A673 (cell line): ENCODE results near the gene SYT14. TPM values are rescaled to one million over a fixed set of nuclear protein-coding genes. Genes with fewer than 3 reads are reported as not detected.

ENCODE experiments used
- BruUV-seq: library from RNA; stranded (reverse); fragments of 400-500 nt; replicated peaks from 2 replicates; lab custom pipeline; 2021; lab: Mats Ljungman, UMichigan
- CTCF ChIA-PET: fragments of 300-600 bp; sonication (Branson Sonifier 250); formaldehyde crosslinking; loops from one replicate; lab custom pipeline; 2022; ENCODE audit warnings: antibody characterized with exemption; lab: Charles Lee
- POLR2A ChIA-PET: fragments of 300-600 bp; sonication (Branson Sonifier 250); formaldehyde crosslinking; loops from one replicate; lab custom pipeline; 2022; ENCODE audit warnings: antibody characterized with exemption; ENCODE audit not compliant: low non-redundant PET; lab: Charles Lee
- DNase-seq: peaks from one replicate; pipeline ENCODE4 v3.0.0-alpha.2; 2015; ENCODE audit warnings: low spot score
- H3K27ac ChIP-seq: fragments of 200-600 bp; sonication (generic); 2 replicates; pipeline ENCODE4 v1.5.1; 2016; ENCODE audit warnings: mixed run types, low read depth, mild to moderate bottlenecking, mixed read lengths, antibody characterized with exemption, low read length; ENCODE audit not compliant: poor library complexity, severe bottlenecking
- H3K27me3 ChIP-seq: fragments of 200-600 bp; sonication (generic); replicated peaks from 2 replicates; pipeline ENCODE4 v1.6.1; 2017; ENCODE audit warnings: mixed run types, low read depth, mild to moderate bottlenecking, mixed read lengths, antibody characterized with exemption, low read length; ENCODE audit not compliant: insufficient read depth, poor library complexity
- H3K36me3 ChIP-seq: fragments of 200-600 bp; sonication (generic); 2 replicates; pipeline ENCODE4 v1.6.1; 2016; ENCODE audit warnings: mixed run types, mild to moderate bottlenecking, mixed read lengths, antibody characterized with exemption, low read length; ENCODE audit not compliant: insufficient read depth, poor library complexity, severe bottlenecking
- H3K4me1 ChIP-seq: fragments of 200-600 bp; sonication (generic); 2 replicates; pipeline ENCODE4 v1.6.1; 2017; ENCODE audit warnings: mixed run types, mild to moderate bottlenecking, mixed read lengths, antibody characterized with exemption, low read length; ENCODE audit not compliant: insufficient read depth, poor library complexity, severe bottlenecking
- H3K4me3 ChIP-seq: fragments of 200-600 bp; sonication (generic); 2 replicates; pipeline ENCODE4 v1.5.1; 2016; ENCODE audit warnings: low read depth, mixed run types, mild to moderate bottlenecking, mixed read lengths, low read length; ENCODE audit not compliant: poor library complexity, severe bottlenecking
- H3K9me3 ChIP-seq: fragments of 200-600 bp; sonication (generic); 2 replicates; pipeline ENCODE4 v1.6.1; 2016; ENCODE audit warnings: mixed run types, low read depth, mild to moderate bottlenecking, mixed read lengths, antibody characterized with exemption, low read length; ENCODE audit not compliant: poor library complexity, severe bottlenecking
- CTCF ChIP-seq: fragments of 300-800, 200-600 bp; sonication (generic); conservative IDR thresholded peaks from 2 replicates; pipeline ENCODE4 v1.5.1; 2017; ENCODE audit warnings: low read depth, mild to moderate bottlenecking, antibody characterized with exemption, low read length, moderate library complexity, mixed read lengths
- EZH2 ChIP-seq: fragments of 200-600 bp; sonication (generic); IDR thresholded peaks from 2 replicates; pipeline ENCODE4 v1.6.1; 2017; ENCODE audit warnings: borderline replicate concordance, low read depth, mild to moderate bottlenecking, mixed read lengths, antibody characterized with exemption, low read length; ENCODE audit not compliant: poor library complexity, severe bottlenecking
- intact Hi-C: fragments of 100-400 bp; cut with micrococcal nuclease; formaldehyde crosslinking; loops from one replicate; pipeline ENCODE4 v1.10.0; 2022; ENCODE audit not compliant: unreplicated experiment
- total RNA-seq: library from RNA; stranded (reverse); gene quantifications from 2 replicates; pipeline ENCODE4 v1.2.3, GENCODE V29; 2021

The SYT14 gene
- total RNA-seq, 1 experiment from 2014 or later = 22.4 TPM

- TF ChIP-seq EZH2 (no peak), CTCF (no peak)
- no TSS peak for BruUV-seq
- Histone ChIP-seq H3K27ac (peak overlapping the region; percentile 63), H3K9me3 (no peaks in the 10 kb centered on the region), H3K27me3 (no peaks in the 10 kb centered on the region), H3K4me1 (peaks cover 31% of the 10 kb centered on the region), H3K4me3 (no peak overlapping the region), H3K36me3 (no peaks in the 10 kb centered on the region)
- ChIA-PET POLR2A (no interaction called here), CTCF (no interaction called here)
- intact Hi-C loops = no loop called here
- DNase-seq = peak; percentile 99
Observed at GRCh38 chr1:209926045-209926444, 12.0 kb upstream of the SYT14 start.

GRCh38 chr1:209927466-209927865 is 10.6 kb upstream of the SYT14 start:
- Histone ChIP-seq H3K36me3 (no peaks in the 10 kb centered on the region), H3K4me3 (no peak overlapping the region), H3K9me3 (no peaks in the 10 kb centered on the region), H3K4me1 (peaks cover 31% of the 10 kb centered on the region), H3K27me3 (no peaks in the 10 kb centered on the region), H3K27ac (no peak overlapping the region)
- intact Hi-C loops = no loop called here
- TF ChIP-seq CTCF (no peak), EZH2 (no peak)
- no peak for DNase-seq
- no TSS peak for BruUV-seq
- ChIA-PET CTCF (no interaction called here), POLR2A (no interaction called here)

- CTCF ChIA-PET = no interaction called here
Observed at GRCh38 chr1:209929751-209930150, 8.3 kb upstream of the SYT14 start.

More at GRCh38 chr1:209929751-209930150, 8.3 kb upstream of the SYT14 start:
- no peaks in the 10 kb centered on the region for H3K9me3 ChIP-seq
- no peaks in the 10 kb centered on the region for H3K36me3 ChIP-seq
- POLR2A ChIA-PET = no interaction called here
- TF ChIP-seq CTCF (no peak), EZH2 (no peak)
- no peaks in the 10 kb centered on the region for H3K27me3 ChIP-seq
- intact Hi-C loops = no loop called here
- H3K4me3 ChIP-seq = no peak overlapping the region
- no peak for DNase-seq
- no peak overlapping the region for H3K27ac ChIP-seq
- H3K4me1 ChIP-seq = peaks cover 26% of the 10 kb centered on the region
- BruUV-seq = no TSS peak
